Hematopoietic multipotent progenitor cell treated with erythropoietin and hydrocortisone succinate and interleukin-3 and kit ligand, for 15 days (in vitro differentiated cells): ENCODE data around the gene RPL35A.
"Not testable (repeated sequence)": the region's sequence is repeated elsewhere in the genome, so short reads cannot be mapped to it uniquely, and the experiment has no call there.

Source experiments
- DNase-seq: peaks from one replicate; pipeline ENCODE4 v3.0.0-alpha.2; 2015; ENCODE audit warnings: low spot score

Gene RPL35A

GRCh38 chr3:197952440-197952839 lies 2.5 kb downstream of the RPL35A start:
- no peak for DNase-seq

DNA sequence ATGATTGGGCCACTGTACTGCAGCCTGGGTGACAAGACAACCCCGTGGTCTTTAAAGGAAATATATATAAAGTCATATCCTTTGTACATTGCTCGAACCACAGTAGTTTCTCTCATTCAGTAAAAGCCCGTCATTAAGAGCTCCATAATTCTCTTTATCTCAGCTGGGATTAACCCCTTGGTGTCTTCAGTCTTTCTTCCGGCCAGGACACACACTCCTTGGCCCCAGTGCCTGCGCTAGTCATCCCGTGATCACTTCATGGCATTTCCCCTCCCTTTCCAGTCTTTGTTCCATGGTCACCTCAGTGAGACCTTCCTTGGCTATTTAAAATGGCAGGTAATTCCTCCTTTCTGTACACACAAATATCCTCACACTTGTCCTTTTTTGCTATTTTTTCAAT lies 3.3 kb downstream of the RPL35A start:
- no peak for DNase-seq

GRCh38 chr3:197953881-197954280 lies 3.9 kb downstream of the RPL35A start:
- no peak for DNase-seq

- DNase-seq, result no peak
These were observed 6.0 kb downstream of the RPL35A start for GRCh38 chr3:197955892-197956477.

- no peak for DNase-seq
These were observed 6.6 kb downstream of the RPL35A start for GRCh38 chr3:197956626-197956988.

DNA sequence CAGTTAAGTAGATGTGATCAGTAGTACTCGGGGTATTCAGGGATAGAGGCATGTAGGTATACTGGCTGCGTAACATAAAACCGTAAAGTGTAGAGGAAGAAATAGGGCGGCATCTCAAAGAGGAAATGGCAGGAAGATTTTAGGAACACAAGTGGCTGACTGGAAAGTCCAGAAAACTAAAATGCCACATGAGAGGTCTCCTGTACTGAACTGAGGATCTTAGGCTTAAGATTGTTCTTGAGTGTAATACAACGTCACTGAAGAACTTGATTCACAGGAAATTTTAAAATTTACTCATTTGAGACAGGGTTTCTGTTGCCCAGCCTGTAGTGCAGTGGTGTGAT lies 7.8 kb downstream of the RPL35A start:
- DNase-seq, result no peak

- DNase-seq, result no peak
These were observed 8.4 kb downstream of the RPL35A start for GRCh38 chr3:197958346-197958745.

GRCh38 chr3:197958848-197959247 lies 8.9 kb downstream of the RPL35A start:
- DNase-seq, result not testable (repeated sequence)

GRCh38 chr3:197959500-197959890 lies 9.5 kb downstream of the RPL35A start:
- DNase-seq, result no peak

DNA sequence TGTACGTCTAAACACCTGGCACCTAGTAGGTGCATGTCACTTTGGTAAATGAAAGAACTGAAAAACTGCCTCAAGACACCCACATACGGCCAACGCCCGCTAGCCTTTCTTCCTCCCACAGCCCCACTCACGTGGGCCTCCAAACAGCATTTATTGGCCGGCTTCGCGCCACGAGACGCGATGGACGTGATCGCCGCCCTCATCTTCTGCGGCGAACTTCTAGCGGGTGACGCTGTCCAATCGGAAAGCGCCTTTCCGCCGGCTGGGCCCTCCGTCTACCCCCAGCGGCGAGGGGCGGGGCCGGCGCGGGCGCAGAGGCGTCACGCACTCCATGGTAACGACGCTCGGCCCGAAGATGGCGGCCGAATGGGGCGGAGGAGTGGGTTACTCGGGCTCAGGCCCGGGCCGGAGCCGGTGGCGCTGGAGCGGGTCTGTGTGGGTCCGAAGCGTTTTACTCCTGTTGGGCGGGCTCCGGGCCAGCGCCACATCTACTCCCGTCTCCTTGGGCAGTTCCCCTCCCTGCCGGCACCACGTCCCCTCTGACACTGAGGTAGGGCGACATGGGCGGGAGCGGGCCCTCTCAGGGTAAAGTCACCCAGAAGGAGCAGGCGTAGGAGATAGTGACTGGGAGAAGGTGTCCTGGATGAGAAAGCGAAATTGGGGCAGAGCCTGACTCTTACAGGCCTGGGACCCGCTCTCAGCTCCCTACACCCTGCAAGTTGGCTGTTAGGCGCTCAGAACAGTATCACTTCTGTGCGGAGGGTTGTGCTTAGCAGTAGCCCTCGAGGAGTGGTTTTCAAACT lies 10.1 kb downstream of the RPL35A start, which contains the start of gene LMLN:
TSS of gene LMLN (plus strand) at position 327 of the 803 bp plus-strand sequence. CDS start at position 356, 29 bp downstream.
- DNase-seq, result peak; percentile 97

DNA sequence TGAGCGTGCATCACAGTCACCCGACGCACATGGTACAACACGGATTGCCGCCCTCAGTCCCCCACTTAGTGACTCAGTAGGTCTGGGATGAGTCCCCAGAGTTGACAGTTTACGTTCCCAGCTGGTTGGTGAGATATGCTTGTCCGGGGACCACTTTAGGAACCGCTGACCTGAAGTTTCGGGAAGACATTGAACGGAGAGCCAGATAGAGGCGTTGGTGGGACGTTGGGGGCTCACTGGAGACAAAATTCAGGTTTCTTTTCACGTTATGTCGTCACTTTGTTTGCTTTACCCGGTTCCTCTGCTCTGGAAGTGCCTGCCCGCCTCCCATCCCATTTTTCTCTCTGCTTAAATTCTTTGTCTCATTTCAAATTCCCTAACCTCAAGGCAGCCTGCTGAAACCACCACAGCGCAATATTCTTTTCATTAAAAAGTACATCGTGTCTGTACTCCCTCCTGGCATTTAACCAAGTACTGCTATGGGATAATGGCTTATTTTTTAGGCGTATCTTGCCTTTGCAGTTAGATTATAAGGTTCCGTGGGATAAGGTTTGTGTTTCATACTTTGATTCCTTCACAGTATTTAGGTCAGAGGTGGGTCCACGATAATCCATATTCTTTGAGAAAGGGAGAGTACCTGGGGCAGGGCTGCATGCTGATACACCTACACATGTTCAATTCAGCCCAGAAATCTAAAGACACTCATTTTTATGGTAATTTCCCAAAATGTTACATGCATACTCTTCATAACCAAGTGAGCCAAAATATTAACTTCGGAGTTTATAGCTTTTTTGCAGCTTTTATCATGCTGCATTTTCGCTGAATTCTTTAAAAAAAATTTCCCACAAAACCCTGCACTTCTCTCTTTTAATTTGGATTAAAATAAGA lies 10.9 kb downstream of the RPL35A start:
- DNase-seq, result peak; percentile 30

GRCh38 chr3:197961582-197961945 lies 11.6 kb downstream of the RPL35A start:
- no peak for DNase-seq

- no peak for DNase-seq
These were observed 13.1 kb downstream of the RPL35A start for GRCh38 chr3:197963019-197963637.

DNA sequence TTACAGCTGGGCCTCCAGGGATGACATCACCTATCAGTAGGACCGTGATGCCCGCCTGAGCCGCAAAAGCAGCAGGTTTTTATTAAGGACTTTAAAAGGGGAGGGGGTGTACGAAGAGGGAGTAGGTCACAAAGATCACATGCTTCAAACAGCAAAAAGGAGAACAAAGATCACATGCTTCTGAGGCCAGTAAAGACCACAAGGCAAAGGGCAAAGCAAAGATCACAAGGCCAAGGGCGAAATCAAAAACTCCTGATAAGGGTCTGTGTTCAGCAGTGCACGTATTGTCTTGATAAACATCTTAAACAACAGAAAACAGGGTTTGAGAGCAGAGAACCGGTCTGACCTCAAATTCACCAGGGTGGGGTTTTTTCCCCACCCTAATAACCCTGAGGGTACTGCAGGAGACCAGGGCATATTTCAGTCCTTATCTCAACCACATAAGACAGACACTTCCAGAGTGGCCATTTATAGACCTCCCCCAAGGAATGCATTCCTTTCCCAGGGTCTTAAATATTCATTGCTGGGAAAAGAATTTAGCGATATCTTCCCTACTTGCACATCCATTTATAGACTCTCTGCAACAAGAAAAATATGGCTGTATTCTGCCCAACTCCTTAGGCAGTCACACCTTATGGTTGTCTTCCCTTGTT lies 17.5 kb downstream of the RPL35A start:
- not testable (repeated sequence) for DNase-seq

DNA sequence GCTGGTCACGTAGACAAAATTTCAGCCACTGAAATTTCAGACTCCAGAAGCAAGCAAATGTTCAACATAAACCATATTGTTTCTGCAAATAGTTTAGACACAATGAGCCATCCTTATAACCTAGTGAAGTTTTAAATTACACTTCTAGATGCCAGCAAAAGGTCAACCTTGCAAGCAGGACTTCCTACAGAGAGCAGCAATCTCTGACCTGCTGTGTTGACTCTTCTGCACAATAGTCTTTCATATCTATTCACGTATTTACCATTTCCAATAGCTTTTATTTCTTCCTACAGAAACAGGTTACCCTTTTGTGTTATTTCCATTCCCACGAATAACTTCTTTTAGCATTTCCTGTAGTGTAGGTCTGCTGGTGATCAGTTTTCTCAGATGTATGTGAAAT lies 20.6 kb downstream of the RPL35A start:
- no peak for DNase-seq

- no peak for DNase-seq
These were observed 24.0 kb downstream of the RPL35A start for GRCh38 chr3:197974016-197974415.

DNA sequence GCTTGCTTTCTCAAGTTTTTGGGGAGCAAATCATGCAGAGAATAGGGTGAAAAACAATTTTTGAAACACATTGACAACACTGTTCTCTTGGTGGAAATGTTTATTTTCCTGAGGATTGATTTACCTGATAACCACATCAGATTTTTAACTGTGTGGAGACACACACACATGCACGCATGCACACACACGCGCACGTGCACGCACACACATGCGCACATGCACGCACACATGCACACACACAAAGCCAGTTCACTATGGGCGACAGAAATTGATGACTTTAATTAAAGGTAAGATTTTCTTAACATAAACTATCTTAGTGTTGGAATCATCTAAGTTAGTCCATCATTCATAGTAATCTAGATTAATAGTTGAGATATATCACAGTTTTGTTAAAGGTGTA lies 25.3 kb downstream of the RPL35A start:
- no peak for DNase-seq

DNA sequence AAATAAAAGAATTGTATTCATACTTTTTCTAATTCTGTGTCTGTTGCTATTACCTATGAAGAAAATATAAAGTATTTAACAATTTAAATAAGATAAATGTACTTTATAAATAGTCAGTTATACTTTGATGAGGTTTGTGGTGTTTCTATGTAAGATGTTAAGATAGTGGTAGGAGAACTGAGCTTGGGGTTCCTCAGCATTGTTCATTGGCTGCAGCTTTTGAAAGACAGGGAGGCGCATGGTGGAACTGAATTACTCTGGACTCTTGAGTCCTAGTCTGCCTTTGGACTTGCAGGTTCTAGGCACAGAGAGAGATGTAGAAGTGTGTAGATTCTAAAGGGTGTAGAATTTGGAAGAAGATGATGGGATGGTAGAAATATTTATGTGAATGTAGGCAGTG lies 33.1 kb downstream of the RPL35A start:
- no peak for DNase-seq

- no peak for DNase-seq
These were observed 39.7 kb downstream of the RPL35A start for GRCh38 chr3:197989651-197990050.

DNA sequence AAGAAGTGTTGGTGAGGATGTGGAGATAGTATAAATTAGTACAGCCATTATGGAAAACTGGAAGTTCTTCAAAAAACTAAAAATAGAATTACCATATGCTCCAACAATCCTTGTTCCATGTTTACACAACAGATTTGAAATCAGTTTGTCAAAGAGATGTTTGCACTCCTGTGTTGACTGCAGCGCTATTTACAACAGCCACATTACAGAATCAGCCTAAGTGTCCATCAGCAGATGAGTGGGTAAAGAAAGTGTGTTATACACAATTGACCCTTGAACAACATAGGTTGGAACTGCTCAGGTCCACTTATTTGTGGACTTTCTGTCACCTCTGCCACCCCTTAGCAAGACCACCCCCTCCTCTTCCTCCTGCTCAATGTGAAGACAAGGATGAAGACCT lies 44.7 kb downstream of the RPL35A start:
- DNase-seq, result no peak

DNA sequence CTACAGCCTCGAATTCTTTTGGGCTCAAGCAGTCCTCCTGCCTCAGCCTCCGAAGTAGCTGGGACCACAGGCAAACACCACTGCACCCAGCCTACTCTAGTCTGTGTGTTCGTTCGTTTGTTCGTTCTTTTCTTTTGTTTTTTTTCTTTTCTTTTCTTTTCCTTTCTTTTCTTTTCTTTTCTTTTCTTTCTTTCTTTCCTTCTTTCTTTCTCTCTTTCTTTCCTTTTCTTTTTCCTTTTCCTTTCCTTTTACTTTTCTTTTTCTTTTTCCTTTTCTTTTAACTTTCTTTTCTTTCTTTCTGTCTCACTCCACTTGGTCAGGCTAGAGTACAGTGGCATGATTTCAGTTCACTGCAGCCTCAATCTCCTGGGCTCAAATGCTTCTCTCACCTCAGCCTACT lies 46.9 kb downstream of the RPL35A start:
- DNase-seq, result no peak

GRCh38 chr3:197997936-197998335 lies 47.9 kb downstream of the RPL35A start:
- DNase-seq, result no peak
